Type B pancreatic cell (in vitro differentiated cells): ENCODE data around the gene IGF1R. TPM values are rescaled to one million over a fixed set of nuclear protein-coding genes. Genes with fewer than 3 reads are reported as not detected.
"Not testable (repeated sequence)": the region's sequence is repeated elsewhere in the genome, so short reads cannot be mapped to it uniquely, and the experiment has no call there.

Experiments
- DNase-seq: peaks from one replicate; pipeline ENCODE4 v3.0.0; 2021; ENCODE audit warnings: mixed read lengths; ENCODE audit not compliant: unreplicated experiment; ENCODE audit errors: extremely low spot score
- H3K27ac Mint-ChIP-seq: 2 replicates; pipeline ENCODE4 v1.8.0; 2021; ENCODE audit warnings: mild to moderate bottlenecking, mixed read lengths
- H3K27me3 Mint-ChIP-seq: 2 replicates; pipeline ENCODE4 v1.8.0; 2021; ENCODE audit warnings: mixed read lengths
- H3K36me3 Mint-ChIP-seq: 2 replicates; pipeline ENCODE4 v1.8.0; 2021; ENCODE audit warnings: mixed read lengths
- H3K4me1 Mint-ChIP-seq: one replicate; pipeline ENCODE4 v1.8.0; 2021; ENCODE audit warnings: mixed read lengths; ENCODE audit not compliant: unreplicated experiment
- H3K4me3 Mint-ChIP-seq: 2 replicates; pipeline ENCODE4 v1.8.0; 2021; ENCODE audit warnings: mild to moderate bottlenecking, mixed read lengths
- H3K9me3 Mint-ChIP-seq: 2 replicates; pipeline ENCODE4 v1.8.0; 2021; ENCODE audit warnings: mixed read lengths
- CTCF ChIP-seq: fragments of 200-600 bp; sonication (generic); conservative IDR thresholded peaks from 2 replicates; pipeline ENCODE4 v1.5.0; 2021; ENCODE audit warnings: antibody characterized with exemption, mild to moderate bottlenecking
- total RNA-seq: library from RNA; stranded (reverse); gene quantifications from 2 replicates; pipeline ENCODE4 v1.2.1, GENCODE V29; 2021; ENCODE audit warnings: low replicate concordance

IGF1R gene
- total RNA-seq, 1 donor from 2014 or later, result 87.1 TPM

GRCh38 chr15:98964466-98965133, 316.3 kb downstream of the IGF1R start:
- TF ChIP-seq CTCF, result no peak
- Mint-ChIP-seq H3K27ac (no peak overlapping the region), H3K4me1 (peaks cover 6% of the 10 kb centered on the region), H3K9me3 (peaks cover 18% of the 10 kb centered on the region), H3K4me3 (no peak overlapping the region), H3K27me3 (peaks cover 3% of the 10 kb centered on the region), H3K36me3 (peaks cover 28% of the 10 kb centered on the region)
- no peak for DNase-seq

GRCh38 chr15:98965134-98965491, 316.8 kb downstream of the IGF1R start:
- H3K4me1 Mint-ChIP-seq, H3K27ac Mint-ChIP-seq, DNase-seq, H3K4me3 Mint-ChIP-seq, H3K27me3 Mint-ChIP-seq: not testable (repeated sequence)
- peaks cover 28% of the 10 kb centered on the region for H3K36me3 Mint-ChIP-seq
- peaks cover 18% of the 10 kb centered on the region for H3K9me3 Mint-ChIP-seq

GRCh38 chr15:98965597-98965996, 317.3 kb downstream of the IGF1R start:
- H3K27me3 Mint-ChIP-seq, result peaks cover 3% of the 10 kb centered on the region
- H3K4me3 Mint-ChIP-seq, result no peak overlapping the region
- peaks cover 18% of the 10 kb centered on the region for H3K9me3 Mint-ChIP-seq
- H3K4me1 Mint-ChIP-seq, result peaks cover 6% of the 10 kb centered on the region
- H3K36me3 Mint-ChIP-seq, result peaks cover 28% of the 10 kb centered on the region
- no peak for DNase-seq
- H3K27ac Mint-ChIP-seq, result no peak overlapping the region
- TF ChIP-seq CTCF, result no peak

- Mint-ChIP-seq H3K36me3 (peaks cover 23% of the 10 kb centered on the region), H3K27ac (no peak overlapping the region), H3K27me3 (peaks cover 3% of the 10 kb centered on the region), H3K9me3 (peaks cover 16% of the 10 kb centered on the region), H3K4me3 (no peak overlapping the region), H3K4me1 (peaks cover 6% of the 10 kb centered on the region)
- no peak for TF ChIP-seq CTCF
- DNase-seq, result no peak
Measured at GRCh38 chr15:98966091-98966787, 317.9 kb downstream of the IGF1R start.

- Mint-ChIP-seq H3K36me3 (peaks cover 14% of the 10 kb centered on the region), H3K4me1 (peaks cover 6% of the 10 kb centered on the region), H3K9me3 (peaks cover 10% of the 10 kb centered on the region), H3K4me3 (no peak overlapping the region), H3K27me3 (peaks cover 3% of the 10 kb centered on the region), H3K27ac (no peak overlapping the region)
- no peak for TF ChIP-seq CTCF
- DNase-seq, result no peak
Measured at GRCh38 chr15:98967096-98967495, 318.8 kb downstream of the IGF1R start.

GRCh38 chr15:98967916-98968315, 319.6 kb downstream of the IGF1R start:
- H3K36me3 Mint-ChIP-seq, result peaks cover 6% of the 10 kb centered on the region
- no peak overlapping the region for H3K27ac Mint-ChIP-seq
- TF ChIP-seq CTCF, result no peak
- no peak for DNase-seq
- H3K4me3 Mint-ChIP-seq, result no peak overlapping the region
- H3K27me3 Mint-ChIP-seq, result peaks cover 3% of the 10 kb centered on the region
- H3K9me3 Mint-ChIP-seq, result peaks cover 3% of the 10 kb centered on the region
- H3K4me1 Mint-ChIP-seq, result peaks cover 6% of the 10 kb centered on the region
